ENCODE results near the gene MRPL58.

DNA sequence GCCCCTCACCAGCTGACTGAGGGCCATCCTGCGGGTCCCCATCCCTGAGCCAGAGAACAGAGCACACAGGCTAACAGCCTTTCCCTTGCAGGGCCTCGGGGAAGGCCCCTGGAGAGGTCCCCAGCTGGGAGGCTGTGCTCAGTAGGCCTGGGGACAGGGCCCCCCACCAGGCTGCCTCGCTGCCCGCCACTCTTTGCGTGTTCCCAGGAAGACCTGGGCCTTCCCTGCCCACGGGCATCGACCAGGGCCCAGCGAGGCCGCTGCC is 40.7 kb upstream of the MRPL58 start:
- TF ChIP-seq, protein P1, sequence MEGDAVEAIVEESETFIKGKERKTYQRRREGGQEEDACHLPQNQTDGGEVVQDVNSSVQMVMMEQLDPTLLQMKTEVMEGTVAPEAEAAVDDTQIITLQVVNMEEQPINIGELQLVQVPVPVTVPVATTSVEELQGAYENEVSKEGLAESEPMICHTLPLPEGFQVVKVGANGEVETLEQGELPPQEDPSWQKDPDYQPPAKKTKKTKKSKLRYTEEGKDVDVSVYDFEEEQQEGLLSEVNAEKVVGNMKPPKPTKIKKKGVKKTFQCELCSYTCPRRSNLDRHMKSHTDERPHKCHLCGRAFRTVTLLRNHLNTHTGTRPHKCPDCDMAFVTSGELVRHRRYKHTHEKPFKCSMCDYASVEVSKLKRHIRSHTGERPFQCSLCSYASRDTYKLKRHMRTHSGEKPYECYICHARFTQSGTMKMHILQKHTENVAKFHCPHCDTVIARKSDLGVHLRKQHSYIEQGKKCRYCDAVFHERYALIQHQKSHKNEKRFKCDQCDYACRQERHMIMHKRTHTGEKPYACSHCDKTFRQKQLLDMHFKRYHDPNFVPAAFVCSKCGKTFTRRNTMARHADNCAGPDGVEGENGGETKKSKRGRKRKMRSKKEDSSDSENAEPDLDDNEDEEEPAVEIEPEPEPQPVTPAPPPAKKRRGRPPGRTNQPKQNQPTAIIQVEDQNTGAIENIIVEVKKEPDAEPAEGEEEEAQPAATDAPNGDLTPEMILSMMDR (IDR thresholded peaks at IDR 0.05) = no peak
- TF ChIP-seq POLR2AphosphoS5 (IDR thresholded peaks at IDR 0.05; ENCODE audit: low read depth, low read length) = no peak
- TF ChIP-seq REST (IDR thresholded peaks at IDR 0.05; ENCODE audit: insufficient read depth in 1 of 2, low read depth in 2 of 2, low read length in 1 of 2) = no peak
